H9 (cell line): ENCODE measurements around the gene EPB41L4B. TPM values are rescaled to one million over a fixed set of nuclear protein-coding genes. Genes with fewer than 3 reads are reported as not detected.

Experiments used
- DNase-seq: peaks from one replicate; pipeline ENCODE4 v3.0.0-alpha.2; 2017
- H2AFZ ChIP-seq: one replicate; pipeline ENCODE4 v1.6.1; 2013; ENCODE audit warnings: mild to moderate bottlenecking, low read length, control low read depth, moderate library complexity
- H2AK5ac ChIP-seq: 2 replicates; pipeline ENCODE4 v1.6.1; 2013; ENCODE audit warnings: low read length, control low read depth, mixed read lengths; ENCODE audit not compliant: insufficient read length
- H2BK120ac ChIP-seq: one replicate; pipeline ENCODE4 v1.6.1; 2013; ENCODE audit warnings: low read depth, mild to moderate bottlenecking, low read length, control low read depth, inconsistent platforms; ENCODE audit not compliant: poor library complexity, severe bottlenecking
- H2BK12ac ChIP-seq: 2 replicates; pipeline ENCODE4 v1.6.1; 2013; ENCODE audit warnings: low read length, control low read depth, mixed read lengths, low read depth; ENCODE audit not compliant: insufficient read length
- H2BK15ac ChIP-seq: 2 replicates; pipeline ENCODE4 v1.6.1; 2013; ENCODE audit warnings: low read depth, low read length, control low read depth
- H2BK20ac ChIP-seq: one replicate; pipeline ENCODE4 v1.6.1; 2013; ENCODE audit warnings: low read depth, mild to moderate bottlenecking, low read length, control low read depth, inconsistent platforms; ENCODE audit not compliant: poor library complexity, severe bottlenecking
- H2BK5ac ChIP-seq: 2 replicates; pipeline ENCODE4 v1.6.1; 2013; ENCODE audit warnings: low read length, control low read depth, mixed read lengths; ENCODE audit not compliant: insufficient read length
- H3K14ac ChIP-seq: 2 replicates; pipeline ENCODE4 v1.6.1; 2013; ENCODE audit warnings: low read length, control low read depth; ENCODE audit not compliant: insufficient read depth
- H3K18ac ChIP-seq: 2 replicates; pipeline ENCODE4 v1.6.1; 2013; ENCODE audit warnings: low read depth, mild to moderate bottlenecking, mixed read lengths, low read length, control low read depth; ENCODE audit not compliant: insufficient read length
- H3K23ac ChIP-seq: 2 replicates; pipeline ENCODE4 v1.6.1; 2013; ENCODE audit warnings: low read length, control low read depth, mixed read lengths, low read depth; ENCODE audit not compliant: insufficient read length
- H3K23me2 ChIP-seq: 2 replicates; pipeline ENCODE4 v1.6.1; 2013; ENCODE audit warnings: low read depth, mild to moderate bottlenecking, mixed read lengths, low read length, control low read depth; ENCODE audit not compliant: insufficient read length, poor library complexity, severe bottlenecking
- H3K27ac ChIP-seq: 2 replicates; pipeline ENCODE4 v1.5.1; 2013; ENCODE audit warnings: low read length, control low read depth, mixed read lengths, low read depth; ENCODE audit not compliant: insufficient read length
- H3K27me3 ChIP-seq: 2 replicates; pipeline ENCODE4 v1.6.1; 2013; ENCODE audit warnings: low read length, control low read depth, inconsistent platforms; ENCODE audit not compliant: insufficient read depth
- H3K4ac ChIP-seq: 2 replicates; pipeline ENCODE4 v1.6.1; 2013; ENCODE audit warnings: low read depth, mild to moderate bottlenecking, control low read depth, inconsistent platforms, low read length, moderate library complexity
- H3K4me1 ChIP-seq: 2 replicates; pipeline ENCODE4 v1.6.1; 2013; ENCODE audit warnings: low read length, control low read depth, inconsistent platforms; ENCODE audit not compliant: insufficient read depth
- H3K4me2 ChIP-seq: 2 replicates; pipeline ENCODE4 v1.6.1; 2013; ENCODE audit warnings: low read length, control low read depth, mixed read lengths; ENCODE audit not compliant: insufficient read length, insufficient read depth
- H3K56ac ChIP-seq: 2 replicates; pipeline ENCODE4 v1.6.1; 2013; ENCODE audit warnings: low read depth, mild to moderate bottlenecking, mixed read lengths, low read length, control low read depth; ENCODE audit not compliant: insufficient read length
- H3K79me1 ChIP-seq: 2 replicates; pipeline ENCODE4 v1.6.1; 2013; ENCODE audit warnings: low read depth, mild to moderate bottlenecking, moderate library complexity, low read length, control low read depth, inconsistent platforms; ENCODE audit not compliant: insufficient read depth, poor library complexity, severe bottlenecking
- H3K79me2 ChIP-seq: 2 replicates; pipeline ENCODE4 v1.6.1; 2013; ENCODE audit warnings: low read length, control low read depth, inconsistent platforms; ENCODE audit not compliant: insufficient read depth
- H3K9ac ChIP-seq: 2 replicates; pipeline ENCODE4 v1.6.1; 2013; ENCODE audit warnings: low read length, control low read depth, mixed read lengths; ENCODE audit not compliant: insufficient read length; ENCODE audit errors: extremely low read depth
- H3K9me3 ChIP-seq: one replicate; pipeline ENCODE4 v1.6.1; 2013; ENCODE audit warnings: low read depth, low read length, inconsistent platforms; ENCODE audit not compliant: control insufficient read depth
- H3T11ph ChIP-seq: one replicate; pipeline ENCODE4 v1.6.1; 2013; ENCODE audit warnings: mild to moderate bottlenecking, low read length, control low read depth, inconsistent platforms
- H4K20me1 ChIP-seq: one replicate; pipeline ENCODE4 v1.6.1; 2013; ENCODE audit not compliant: control insufficient read depth, insufficient read length, insufficient read depth
- H4K5ac ChIP-seq: 2 replicates; pipeline ENCODE4 v1.6.1; 2013; ENCODE audit warnings: low read depth, mild to moderate bottlenecking, mixed read lengths, low read length, control low read depth; ENCODE audit not compliant: insufficient read length
- H4K8ac ChIP-seq: replicated peaks from 2 replicates; pipeline ENCODE4 v1.6.1; 2013; ENCODE audit warnings: low read length, control low read depth, mixed read lengths, low read depth; ENCODE audit not compliant: insufficient read length
- H4K91ac ChIP-seq: 2 replicates; pipeline ENCODE4 v1.6.1; 2013; ENCODE audit warnings: low read depth, mild to moderate bottlenecking, moderate library complexity, mixed read lengths, low read length, control low read depth; ENCODE audit not compliant: insufficient read length
- H3K27ac Mint-ChIP-seq, 3 experiments: 2 replicates in 2 of 3; 3 replicates in 1 of 3; pipeline ENCODE4 v1.8.0; 2020 to 2021; ENCODE audit warnings: mixed read lengths in 3 of 3, mild to moderate bottlenecking in 1 of 3, moderate library complexity in 1 of 3
- H3K27me3 Mint-ChIP-seq: 2 replicates; pipeline ENCODE4 v1.8.0; 2021; ENCODE audit warnings: low read depth, mild to moderate bottlenecking, moderate library complexity, mixed read lengths
- H3K36me3 Mint-ChIP-seq, 3 experiments: 2 replicates in 2 of 3; 3 replicates in 1 of 3; pipeline ENCODE4 v1.8.0; 2020 to 2021; ENCODE audit warnings: low read depth in 3 of 3, mixed read lengths in 3 of 3; ENCODE audit not compliant: insufficient read depth in 1 of 3
- H3K4me1 Mint-ChIP-seq, 2 experiments: 2 replicates each; pipeline ENCODE4 v1.8.0; 2020; ENCODE audit warnings: mixed read lengths in 2 of 2
- H3K4me3 Mint-ChIP-seq, 2 experiments: 2 replicates in 1 of 2; 3 replicates in 1 of 2; pipeline ENCODE4 v1.8.0; 2020 to 2021; ENCODE audit warnings: mild to moderate bottlenecking in 2 of 2, mixed read lengths in 2 of 2, moderate library complexity in 1 of 2
- H3K9me3 Mint-ChIP-seq, 2 experiments: 2 replicates in 1 of 2; 3 replicates in 1 of 2; pipeline ENCODE4 v1.8.0; 2020; ENCODE audit warnings: mild to moderate bottlenecking in 2 of 2, mixed read lengths in 2 of 2, moderate library complexity in 1 of 2
- WGBS: extraction: QIAGEN DNeasy Blood & Tissue Kit; methylation state at CpG from one replicate; pipeline ENCODE4 v1.1.7; 2013; ENCODE audit warnings: missing lambda C conversion rate, low lambda C conversion rate, mixed read lengths; ENCODE audit not compliant: insufficient read length; ENCODE audit errors: extremely low coverage; 5-methylcytosine and 5-hydroxymethylcytosine counted together
- total RNA-seq: library from RNA; stranded (reverse); gene quantifications from 2 replicates; pipeline ENCODE4 v1.2.1, GENCODE V29; 2021
- TF ChIP-seq, protein P1 (sequence below): fragments of 200-600 bp; sonication (generic); conservative IDR thresholded peaks from 3 replicates; pipeline ENCODE4 v1.8.0; 2021; ENCODE audit warnings: antibody characterized with exemption, mild to moderate bottlenecking

EPB41L4B gene
- total RNA-seq, 1 experiment from 2014 or later = 18.9 TPM

DNA sequence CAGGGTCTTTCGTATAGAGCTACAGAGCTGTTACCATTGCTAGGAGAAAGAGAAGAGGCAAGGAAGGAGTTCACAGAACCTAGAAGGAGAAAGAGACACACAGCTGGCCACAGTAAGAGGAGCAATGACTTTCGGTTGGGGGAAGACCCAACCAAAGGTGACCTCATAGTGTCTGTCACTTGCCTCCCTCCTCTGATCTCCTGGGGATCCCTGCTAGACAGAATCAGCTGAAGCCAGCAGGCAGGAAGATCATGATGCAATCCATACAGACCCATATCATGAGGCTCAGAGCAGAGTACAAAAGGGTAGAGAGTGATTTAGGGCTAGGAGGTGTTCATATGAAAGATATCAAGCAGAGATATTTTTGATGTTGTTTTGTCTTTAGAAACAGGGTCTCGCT, 26.0 kb upstream of the EPB41L4B start:
- Histone ChIP-seq H3K4me1 (peaks cover 5% of the 10 kb centered on the region; the same call in 1 of the 2 replicates), H3K14ac (no peak overlapping the region), H2BK5ac (no peak overlapping the region), H3K27ac (no peak overlapping the region), H3K4ac (no peak overlapping the region), H3K23me2 (no peaks in the 10 kb centered on the region), H4K5ac (no peak overlapping the region), H2BK20ac (no peak overlapping the region), H3K4me2 (no peak overlapping the region), H3K79me2 (no peaks in the 10 kb centered on the region), H3K9ac (no peak overlapping the region), H4K20me1 (no peaks in the 10 kb centered on the region), H2BK120ac (no peak overlapping the region), H2BK15ac (no peak overlapping the region), H3K9me3 (no peaks in the 10 kb centered on the region), H3K18ac (no peak overlapping the region), H3K23ac (no peak overlapping the region), H3K27me3 (no peaks in the 10 kb centered on the region), H4K8ac (no peak overlapping the region), H3K79me1 (no peaks in the 10 kb centered on the region), H2AFZ (no peak overlapping the region), H4K91ac (no peak overlapping the region), H3K56ac (no peak overlapping the region), H2BK12ac (no peak overlapping the region), H2AK5ac (no peak overlapping the region), H3T11ph (no peak overlapping the region)
- no CpG with 5 or more reads among the region's 3 CpGs for WGBS
- H3K9me3 Mint-ChIP-seq = no peaks in the 10 kb centered on the region
- H3K36me3 Mint-ChIP-seq = no peaks in the 10 kb centered on the region
- H3K4me3 Mint-ChIP-seq = no peak overlapping the region
- DNase-seq = no peak
- TF ChIP-seq, protein P1, sequence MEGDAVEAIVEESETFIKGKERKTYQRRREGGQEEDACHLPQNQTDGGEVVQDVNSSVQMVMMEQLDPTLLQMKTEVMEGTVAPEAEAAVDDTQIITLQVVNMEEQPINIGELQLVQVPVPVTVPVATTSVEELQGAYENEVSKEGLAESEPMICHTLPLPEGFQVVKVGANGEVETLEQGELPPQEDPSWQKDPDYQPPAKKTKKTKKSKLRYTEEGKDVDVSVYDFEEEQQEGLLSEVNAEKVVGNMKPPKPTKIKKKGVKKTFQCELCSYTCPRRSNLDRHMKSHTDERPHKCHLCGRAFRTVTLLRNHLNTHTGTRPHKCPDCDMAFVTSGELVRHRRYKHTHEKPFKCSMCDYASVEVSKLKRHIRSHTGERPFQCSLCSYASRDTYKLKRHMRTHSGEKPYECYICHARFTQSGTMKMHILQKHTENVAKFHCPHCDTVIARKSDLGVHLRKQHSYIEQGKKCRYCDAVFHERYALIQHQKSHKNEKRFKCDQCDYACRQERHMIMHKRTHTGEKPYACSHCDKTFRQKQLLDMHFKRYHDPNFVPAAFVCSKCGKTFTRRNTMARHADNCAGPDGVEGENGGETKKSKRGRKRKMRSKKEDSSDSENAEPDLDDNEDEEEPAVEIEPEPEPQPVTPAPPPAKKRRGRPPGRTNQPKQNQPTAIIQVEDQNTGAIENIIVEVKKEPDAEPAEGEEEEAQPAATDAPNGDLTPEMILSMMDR = no peak
- peaks cover 10% of the 10 kb centered on the region in 2 experiments for H3K4me1 Mint-ChIP-seq
- H3K27ac Mint-ChIP-seq = no peak overlapping the region
- peaks cover 2% of the 10 kb centered on the region for H3K27me3 Mint-ChIP-seq
